HG02885 (cell line): ENCODE data around the gene FARSA.
"Not testable (repeated sequence)": the region's sequence is repeated elsewhere in the genome, so short reads cannot be mapped to it uniquely, and the experiment has no call there.

Experiments used
- ATAC-seq: cut with Tn5 transposase; IDR thresholded peaks from one replicate; pipeline ENCODE4 v1.9.1; 2021; ENCODE audit warnings: mild to moderate bottlenecking; ENCODE audit not compliant: unreplicated experiment, poor library complexity

Gene FARSA

DNA sequence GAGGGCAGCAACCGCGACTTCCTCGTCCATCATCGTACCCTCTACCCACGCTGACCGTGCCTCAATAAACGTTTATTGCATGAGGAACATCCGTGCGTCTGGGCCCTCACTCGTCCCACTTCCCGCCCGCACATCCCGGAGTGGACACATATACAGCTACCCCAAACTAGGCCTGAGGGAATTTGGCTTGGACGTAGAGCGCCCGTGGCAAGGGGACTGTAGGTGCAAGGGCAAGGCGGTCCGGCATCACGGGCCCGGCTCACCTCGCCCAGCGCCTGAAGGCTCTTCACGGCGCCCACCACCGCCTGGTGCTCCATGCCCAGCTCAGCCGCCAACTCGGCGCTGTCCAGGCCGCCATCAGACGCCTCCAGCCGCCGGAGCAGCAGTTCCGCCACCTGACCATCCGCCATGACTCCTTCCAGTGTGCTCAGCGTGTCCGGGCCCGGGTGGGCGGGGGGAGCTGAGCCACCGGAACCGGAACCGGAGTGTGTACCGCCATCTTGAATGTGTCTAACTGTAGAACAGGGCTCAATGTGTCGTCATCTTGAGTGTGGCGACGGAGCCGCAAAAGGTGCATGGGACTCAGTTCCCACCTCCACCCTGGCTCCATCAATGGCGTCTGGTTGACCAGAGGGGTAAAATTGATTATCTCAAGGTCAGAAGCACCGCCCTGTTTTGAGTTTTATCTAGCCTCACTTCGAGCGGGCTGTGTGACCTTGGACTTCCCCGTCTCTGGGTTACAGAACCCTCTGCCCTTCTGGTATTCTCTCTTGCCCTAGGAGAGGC, at the start of gene FARSA:
FARSA (minus strand) TSS at position 425 of the 786 bp plus-strand sequence; CDS start at position 410, 15 bp downstream.
- peak; percentile 56 for ATAC-seq

DNA sequence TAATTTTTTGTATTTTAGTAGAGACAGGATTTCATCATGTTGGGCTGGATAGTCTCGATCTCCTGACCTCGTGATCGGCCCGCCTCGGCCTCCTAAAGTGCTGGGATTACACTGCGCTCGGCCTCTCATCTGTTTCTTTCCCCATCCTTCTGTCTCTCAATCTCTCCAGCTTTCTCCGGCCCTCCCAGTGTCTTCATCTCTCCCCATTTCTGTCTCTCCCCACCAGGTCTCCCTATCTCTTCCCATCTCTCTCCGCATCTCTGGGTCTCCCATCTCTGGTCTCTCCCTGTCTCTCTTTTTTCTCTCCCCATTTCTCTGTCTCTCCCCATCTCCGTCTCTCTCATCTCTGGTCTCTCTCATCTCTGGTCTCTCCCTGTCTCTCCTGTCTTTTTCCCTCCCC, 49.6 kb upstream of the FARSA start:
- ATAC-seq, result no peak

DNA sequence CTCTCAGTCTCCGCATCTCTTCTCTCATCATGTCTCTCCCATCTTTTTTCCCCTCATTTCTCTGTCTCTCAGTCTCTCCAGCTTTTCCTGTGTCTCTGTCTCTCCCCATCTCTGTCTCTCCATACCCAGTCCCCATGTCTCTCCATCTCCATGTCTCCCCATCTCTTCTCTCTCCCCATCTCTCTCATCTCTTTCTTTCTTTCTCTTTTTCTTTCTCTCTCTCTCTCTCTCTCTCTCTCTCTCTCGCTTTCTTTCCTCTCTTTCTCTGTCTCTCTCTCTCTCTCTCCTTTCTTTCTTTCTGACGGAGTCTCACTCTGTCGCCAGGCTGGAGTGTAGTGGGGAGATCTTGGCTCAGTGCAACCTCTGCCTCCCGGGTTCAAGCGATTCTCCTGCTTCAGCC, 49.1 kb upstream of the FARSA start:
- no peak for ATAC-seq

DNA sequence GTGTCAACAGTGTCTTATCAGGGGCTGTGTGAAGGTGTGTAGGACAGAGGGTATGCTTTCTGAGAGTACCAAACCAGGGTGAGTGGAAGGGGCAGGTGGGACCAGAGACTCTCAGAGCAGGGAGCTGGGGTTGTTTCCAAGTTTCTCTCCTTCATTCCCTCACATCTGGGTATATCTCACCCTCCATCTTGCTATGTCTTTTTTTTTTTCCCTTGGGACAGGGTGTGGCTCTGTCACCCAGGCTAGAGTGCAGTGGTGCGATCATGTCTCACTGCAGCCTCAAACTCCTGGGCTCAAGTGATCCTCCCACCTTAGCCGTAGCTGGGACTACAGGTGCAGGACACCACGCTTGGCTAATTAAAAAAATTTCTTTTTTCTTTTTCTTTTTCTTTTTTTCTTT, 46.5 kb upstream of the FARSA start:
- no peak for ATAC-seq

DNA sequence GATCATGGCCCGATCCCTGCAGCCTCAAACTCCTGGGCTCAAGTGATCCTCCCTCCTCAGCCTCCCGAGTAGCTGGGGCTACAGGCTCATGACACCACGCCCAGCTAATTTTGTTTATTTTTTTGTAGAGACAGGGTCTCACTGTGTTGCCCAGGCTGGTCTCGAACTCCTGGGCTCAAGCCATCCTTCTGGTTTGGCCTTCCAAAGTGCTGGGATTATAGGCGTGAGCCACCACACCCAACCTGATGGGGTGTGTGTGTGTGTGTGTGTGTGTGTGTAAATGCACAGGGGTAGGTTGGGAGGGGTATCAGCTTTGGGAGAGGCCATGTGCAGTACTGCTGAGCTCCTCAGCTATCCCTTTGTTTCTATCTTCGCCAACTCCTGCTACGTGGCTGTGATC, 42.6 kb upstream of the FARSA start:
- ATAC-seq, result not testable (repeated sequence)

DNA sequence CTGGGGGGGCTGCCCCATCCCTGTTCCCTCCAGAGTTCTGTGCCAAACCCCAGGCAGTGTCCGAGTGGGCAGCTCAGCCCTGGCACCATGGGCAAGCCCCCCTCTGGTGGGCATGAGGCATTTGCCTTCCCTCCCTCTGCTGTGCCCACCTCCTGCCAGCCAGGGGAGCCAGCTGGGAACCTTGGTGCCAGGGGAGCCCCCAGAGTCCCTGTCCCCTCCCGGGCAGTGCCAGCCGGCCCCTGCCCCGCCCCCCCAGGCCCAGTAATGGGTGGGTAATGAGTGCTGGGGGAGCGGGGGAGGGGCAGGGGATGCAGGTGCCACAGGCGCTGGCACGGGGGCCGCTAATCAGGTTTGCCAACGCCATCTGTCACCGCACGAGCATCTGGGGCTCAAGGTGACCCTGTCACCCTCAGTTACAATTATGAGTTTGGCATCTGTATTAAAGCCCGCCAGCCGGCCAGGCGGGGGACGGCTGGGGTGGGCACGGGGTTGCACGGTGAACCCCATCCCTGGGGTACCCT, 41.8 kb upstream of the FARSA start:
- no peak for ATAC-seq

DNA sequence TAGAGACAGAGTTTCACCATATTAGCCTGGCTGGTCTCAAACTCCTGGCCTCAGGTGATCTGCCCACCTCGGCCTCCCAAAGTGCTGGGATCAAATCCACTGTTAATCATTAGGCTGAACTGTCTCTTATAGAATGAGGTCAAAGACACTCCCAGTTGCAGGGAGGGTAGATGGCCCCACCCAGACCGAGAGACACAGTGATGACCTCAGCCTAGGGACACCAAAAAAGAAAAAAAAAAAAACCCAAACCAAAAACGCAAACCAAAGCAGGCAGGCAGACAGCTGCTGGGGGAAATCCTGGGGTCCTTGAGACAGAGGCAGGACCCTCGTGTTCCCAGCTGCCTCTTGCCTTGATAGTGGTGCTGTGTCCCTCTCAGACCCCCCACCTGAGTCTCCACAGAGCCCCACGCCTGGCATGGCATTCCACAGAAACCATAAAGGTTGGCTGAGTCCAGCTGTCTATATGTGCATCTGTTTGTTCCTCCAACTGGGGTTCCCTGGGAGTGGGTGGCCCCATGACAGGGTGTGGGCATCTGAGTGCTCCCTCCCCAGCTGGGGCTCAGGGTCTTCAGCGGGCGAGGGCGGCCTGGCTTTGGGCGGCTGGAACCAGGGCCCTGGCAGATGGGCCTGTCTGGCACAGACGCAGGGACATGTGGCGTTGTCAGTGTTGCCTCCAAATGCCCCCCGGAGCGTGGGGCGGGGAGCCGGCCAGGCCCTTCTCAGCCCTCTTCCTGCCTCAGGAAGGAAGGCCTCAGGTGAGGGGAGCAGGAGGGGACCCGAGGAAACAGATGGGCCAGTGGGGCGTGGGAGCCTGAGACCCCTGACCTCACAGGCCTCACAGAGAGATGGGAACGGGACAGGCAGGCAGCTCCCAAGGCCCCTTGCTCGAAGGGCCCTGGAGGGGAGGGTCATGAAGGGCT, 41.0 kb upstream of the FARSA start:
- ATAC-seq, result no peak

DNA sequence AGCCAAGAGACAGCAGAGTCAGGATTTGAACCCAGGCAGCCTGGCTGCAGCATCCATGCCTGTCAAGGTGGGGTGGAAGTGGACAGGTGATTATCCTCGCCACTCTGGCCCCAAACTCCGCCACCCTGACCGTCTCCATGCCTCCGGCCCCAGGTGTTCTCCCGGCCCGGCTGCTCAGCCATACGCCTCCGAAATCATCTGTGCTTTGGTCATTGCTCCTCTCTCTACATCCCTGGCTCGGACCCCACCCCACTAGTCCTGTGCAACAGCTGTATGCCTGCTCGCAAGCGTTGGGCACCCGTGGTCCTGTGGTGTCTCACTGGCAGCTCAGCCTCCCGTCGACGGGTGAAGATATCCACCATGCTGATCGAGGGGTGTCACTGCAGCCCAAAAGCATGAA, 39.7 kb upstream of the FARSA start:
- ATAC-seq, result no peak

DNA sequence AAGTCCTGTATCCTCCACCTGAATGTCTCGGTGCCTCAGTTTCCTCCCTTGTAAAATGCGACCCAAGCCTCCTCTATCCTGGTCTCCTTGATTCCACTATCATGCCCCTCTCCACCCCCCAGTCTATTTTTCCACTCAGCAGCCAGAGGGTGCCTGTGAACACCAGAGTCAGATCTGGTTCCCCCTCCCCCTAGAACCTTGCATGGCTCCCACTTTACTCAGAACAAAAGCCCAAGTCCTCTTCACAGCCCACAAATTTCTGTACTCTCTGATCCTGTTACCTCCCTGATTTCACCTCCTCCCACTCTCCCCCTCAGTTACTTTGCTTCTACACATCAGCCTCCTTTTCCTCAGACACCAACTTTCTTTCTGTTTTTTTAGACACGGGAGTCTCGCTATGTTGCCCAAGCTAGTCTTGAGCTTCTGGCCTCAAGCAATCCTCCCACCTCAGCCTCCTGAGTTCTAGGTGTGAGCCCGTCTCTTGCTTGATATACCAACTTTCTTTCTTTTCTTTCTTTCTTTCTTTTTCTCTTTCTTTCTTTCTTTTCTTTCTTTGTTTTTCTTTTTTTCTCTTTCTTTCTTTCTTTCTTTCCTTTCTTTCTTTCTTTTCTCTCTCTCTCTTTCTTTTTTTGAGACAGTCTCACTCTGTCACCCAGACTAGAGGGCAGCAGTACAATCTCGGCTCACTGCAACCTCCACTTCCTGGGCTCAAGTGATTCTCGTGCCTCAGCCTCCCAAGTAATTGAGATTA, 36.7 kb upstream of the FARSA start:
- ATAC-seq, result no peak

DNA sequence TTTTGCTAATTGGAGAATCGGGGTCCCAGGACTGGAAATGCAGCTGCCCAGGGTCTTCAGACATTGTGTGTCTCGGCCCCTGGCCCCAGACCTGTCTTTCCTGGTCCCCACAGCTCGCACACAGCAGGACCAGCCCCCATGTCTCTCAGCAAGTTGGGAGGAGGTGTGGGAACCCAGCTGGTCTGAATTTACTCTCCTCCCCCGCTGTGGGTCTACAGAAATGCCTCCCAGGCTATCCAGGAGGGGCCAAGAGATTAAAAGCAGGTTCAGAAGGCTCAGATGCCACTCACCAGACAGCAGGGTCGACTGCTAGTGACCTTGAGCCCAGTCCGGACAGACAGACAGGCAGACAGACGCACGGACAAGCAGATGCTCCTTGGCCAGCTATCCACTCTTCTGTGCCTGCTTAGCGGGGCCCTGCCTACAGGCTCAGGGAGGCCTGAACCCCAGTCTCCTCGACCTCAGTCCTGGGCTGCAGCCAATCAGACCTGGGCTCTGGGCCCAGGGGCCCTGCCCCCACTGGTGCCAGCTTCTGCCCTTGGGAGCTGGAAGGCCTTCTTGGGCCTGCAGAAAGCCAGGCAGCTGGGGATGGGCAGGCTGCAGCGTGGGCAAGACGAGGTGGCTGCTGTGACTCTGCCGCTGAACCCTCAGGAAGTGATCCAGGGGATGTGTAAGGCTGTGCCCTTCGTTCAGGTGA, 35.9 kb upstream of the FARSA start, which contains the start of gene DAND5:
DAND5 (plus strand) TSS at position 285 of the 697 bp plus-strand sequence; CDS start at position 370, 85 bp downstream.
- no peak for ATAC-seq

DNA sequence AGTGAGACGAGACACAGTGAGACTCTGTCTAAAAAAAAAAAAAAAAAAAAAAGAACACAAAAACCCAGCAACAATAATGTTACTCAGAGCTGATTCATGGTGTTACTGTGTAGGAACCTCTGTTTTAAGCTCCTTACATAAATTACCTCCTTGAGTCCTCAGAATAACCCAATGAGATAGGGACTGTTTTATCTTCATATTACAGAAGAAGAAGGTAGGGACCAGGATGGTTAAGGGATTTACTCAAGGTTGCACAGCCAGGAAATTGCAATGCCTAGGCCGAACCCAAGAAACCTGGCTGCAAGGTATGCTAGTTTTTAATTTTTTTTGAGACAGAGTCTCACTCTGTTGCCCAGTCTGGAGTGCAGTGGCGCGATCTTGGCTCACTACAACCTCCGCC, 34.4 kb upstream of the FARSA start:
- ATAC-seq, result no peak

DNA sequence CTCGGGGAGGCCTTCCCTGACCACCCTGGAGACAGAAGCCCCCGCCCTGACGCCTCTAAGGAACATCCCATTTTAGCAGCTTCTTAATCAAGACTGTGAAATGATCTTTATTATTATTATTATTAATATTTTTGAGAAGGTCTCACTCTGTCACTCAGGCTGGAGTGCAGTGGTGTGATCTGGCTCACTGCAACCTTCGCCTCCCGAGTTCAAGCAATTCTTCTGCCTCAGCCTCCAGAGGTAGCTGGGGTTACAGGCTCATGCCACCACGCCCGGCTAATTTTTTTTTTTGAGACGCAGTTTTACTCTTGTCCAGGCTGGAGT, 32.3 kb upstream of the FARSA start:
- ATAC-seq, result no peak

DNA sequence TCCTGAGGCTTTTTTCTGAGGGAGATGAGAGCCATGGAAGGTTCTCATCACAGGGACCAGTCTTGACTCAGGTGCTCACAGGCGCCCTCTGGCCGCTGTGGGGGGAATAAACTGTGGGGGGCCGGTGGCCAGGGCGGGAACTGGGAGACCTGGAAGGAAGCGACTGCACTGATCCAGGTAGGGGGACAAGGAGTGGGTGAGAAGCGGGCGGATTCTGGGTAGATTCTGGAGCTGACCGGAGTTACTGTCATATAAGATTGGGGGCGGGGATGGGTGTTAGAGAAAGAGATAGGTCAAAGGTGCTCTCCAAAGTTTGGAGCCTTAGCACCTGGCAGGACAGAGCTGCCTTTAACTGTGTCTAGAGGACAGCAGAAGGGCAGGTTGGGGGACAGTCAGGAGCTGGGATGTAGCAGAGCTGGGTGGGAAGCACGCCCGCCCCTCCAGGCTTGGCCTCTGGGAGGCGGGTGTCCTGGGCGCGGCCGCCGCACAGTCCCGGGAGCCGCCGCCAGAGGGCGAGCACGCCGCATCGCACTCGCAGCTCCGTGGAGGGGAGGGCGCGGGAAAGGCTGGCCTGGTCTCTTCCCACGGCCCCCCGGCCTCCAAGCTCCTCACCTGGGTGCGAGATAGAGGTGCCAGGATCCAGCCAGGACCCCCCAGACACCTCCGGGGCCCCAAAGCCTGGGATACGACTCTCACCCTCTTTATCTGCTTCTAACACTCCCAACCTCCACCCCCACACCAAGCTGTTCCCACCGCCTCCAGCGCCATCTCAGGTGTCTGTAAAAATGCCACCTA, 31.7 kb upstream of the FARSA start:
- ATAC-seq, result peak; percentile 77

DNA sequence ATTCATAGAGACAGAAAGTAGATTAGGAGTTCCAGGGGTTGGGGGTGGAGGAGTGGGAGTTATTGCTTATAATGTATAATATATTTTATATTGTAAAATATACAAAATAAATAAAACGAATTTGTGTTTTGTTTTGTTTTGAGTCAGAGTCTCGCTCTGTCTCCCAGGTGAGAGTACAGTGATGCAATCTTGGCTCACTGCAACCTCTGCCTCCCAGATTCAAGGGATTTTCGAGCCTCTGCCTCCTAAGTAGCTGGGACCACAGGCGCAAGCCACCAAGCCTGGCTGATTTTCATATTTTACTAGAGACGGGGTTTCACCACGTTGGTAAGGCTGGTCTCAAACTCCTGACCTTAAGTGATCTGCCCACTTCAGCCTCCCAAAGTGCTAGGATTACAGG, 26.0 kb upstream of the FARSA start:
- no peak for ATAC-seq

DNA sequence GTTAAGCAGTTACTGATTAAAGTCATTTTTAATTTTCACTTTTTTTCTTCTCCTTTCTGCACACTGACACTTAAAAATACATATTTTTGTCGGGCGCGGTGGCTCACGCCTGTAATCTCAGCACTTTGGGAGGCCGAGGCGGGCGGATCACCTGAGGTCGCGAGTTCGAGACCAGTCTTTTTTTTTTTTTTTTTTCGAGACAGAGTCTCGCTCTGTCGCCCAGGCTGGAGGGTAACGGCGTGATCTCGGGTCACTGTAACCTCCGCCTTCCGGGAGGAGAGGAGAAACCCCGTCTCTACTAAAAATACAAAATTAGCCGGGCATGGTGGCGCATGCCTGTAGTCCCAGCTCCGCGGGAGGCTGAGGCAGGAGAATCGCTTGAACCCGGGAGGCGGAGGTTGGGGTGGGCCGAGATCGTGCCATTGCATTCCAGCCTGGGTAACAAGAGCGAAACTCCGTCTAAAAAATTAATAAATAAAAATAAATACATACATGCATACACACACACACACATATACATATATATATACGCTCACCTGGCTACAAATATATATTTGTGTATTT, 24.0 kb upstream of the FARSA start:
- ATAC-seq, result not testable (repeated sequence)

DNA sequence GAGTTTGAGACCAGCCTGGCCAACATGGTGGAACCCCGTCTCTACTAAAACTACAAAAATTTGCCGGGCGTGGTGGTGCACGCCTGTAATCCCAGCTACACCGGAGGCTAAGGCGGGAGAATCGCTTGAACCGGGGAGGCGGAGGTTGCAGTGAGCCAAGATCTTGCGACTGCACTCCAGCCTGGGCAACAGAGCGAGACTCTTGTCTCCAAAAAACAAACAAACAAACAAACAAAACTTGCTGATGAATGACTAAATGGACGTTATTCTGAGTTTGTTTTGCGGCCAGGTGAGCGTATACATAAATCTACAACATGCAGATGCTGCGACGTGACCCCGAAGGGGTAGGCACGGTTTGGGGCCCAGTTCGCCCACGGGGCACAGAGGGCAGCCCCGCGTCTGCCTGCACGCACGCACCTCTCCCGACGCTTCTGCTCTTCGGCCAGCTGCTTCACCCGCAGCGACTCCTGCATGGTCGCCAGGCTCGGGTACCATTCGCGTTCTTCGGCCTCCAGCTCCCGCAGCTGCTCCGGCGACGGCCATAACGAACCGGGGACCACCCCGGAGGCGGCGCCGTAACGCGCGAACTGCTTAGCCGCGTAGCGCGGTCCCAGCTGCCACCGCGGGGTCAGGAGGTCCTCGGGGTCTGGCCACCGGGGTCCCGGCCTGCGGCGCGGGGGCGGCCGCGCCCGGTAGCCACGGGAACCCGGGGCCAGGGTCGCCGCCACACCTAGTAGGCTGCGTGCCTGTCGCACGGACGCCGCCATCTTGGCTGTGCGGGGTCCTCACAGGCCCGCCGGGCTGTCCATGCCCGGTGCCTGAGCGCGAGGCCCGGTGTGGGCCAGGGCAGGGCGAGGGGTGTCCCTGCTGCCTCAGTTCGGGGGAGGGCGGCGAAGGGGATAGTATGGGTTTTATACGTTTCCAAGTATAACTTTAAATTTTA, 23.2 kb upstream of the FARSA start, which contains the start of gene GADD45GIP1:
GADD45GIP1 (minus strand) TSS at position 778 of the 943 bp plus-strand sequence; CDS start at position 767, 11 bp downstream.
- ATAC-seq, result peak; percentile 73

DNA sequence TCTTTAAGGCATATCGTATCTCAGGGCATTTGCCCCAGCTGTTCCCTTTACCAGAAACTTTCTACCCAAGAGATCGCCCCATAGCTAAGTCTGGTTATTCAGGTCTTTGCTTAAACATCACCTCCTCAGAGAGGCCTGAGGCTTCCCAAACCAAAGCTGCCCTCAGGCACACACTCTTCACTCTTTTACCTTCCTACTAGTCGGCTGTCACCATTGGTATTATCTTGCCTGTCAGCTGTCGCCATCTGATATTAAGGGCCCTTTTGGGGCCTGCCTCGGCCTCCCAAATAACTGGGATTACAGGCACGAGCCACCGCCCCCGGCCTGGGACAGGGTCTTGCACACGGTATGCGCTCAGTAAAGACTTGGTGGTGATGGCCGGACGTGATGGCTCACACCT, 22.5 kb upstream of the FARSA start:
- ATAC-seq, result no peak

DNA sequence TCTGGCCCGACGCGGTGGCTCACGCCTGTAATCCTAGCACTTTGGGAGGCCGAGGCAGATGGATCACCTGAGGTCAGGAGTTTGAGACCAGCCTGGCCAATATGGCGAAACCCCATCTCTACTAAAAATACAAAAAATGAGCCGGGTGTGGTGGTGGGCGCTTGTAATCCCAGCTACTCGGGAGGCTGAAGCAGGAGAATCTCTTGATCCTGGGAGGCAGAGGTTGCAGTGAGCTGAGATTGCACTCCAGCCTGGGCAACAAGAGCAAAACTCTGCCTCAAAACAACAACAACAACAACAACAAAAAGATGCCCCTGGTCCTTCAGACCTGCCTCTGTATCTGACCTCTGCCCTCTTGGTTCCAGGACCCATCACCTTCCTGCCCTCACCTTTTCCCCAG, 22.1 kb upstream of the FARSA start:
- not testable (repeated sequence) for ATAC-seq
